Heart right ventricle (tissue), 16 donors: ENCODE results near the gene KIF3B. TPM values are rescaled to one million over a fixed set of nuclear protein-coding genes. Genes with fewer than 3 reads are reported as not detected.
"Not testable (repeated sequence)": the region's sequence is repeated elsewhere in the genome, so short reads cannot be mapped to it uniquely, and the experiment has no call there.

Experiments
- ATAC-seq, 8 donors: fragments of 200-7000 bp; cut with Tn5 transposase; one replicate each; pipeline ENCODE4 v1.9.1; 2020; ENCODE audit warnings: mild to moderate bottlenecking in 8 of 8, moderate library complexity in 8 of 8, moderate number of reproducible peaks in 1 of 8
- DNase-seq, 2 donors: peaks; one replicate each; pipeline ENCODE4 v3.0.0-alpha.2; 2020
- H3K27ac ChIP-seq, 10 donors: fragments of 200-600 bp; sonication (generic) in 2 of 10; one replicate each; pipeline versions ENCODE4 v1.5.0 to v1.8.0; 2020 to 2022; ENCODE audit warnings: mild to moderate bottlenecking in 3 of 10
- H3K27me3 ChIP-seq, 7 donors: fragments of 200-600 bp; one replicate each; pipeline ENCODE4 v1.8.0; 2021 to 2022; ENCODE audit warnings: mild to moderate bottlenecking in 2 of 7
- H3K36me3 ChIP-seq, 9 donors: fragments of 200-600 bp; sonication (generic) in 1 of 9; one replicate each; pipeline versions ENCODE4 v1.5.0 to v1.8.0; 2020 to 2022; ENCODE audit warnings: mild to moderate bottlenecking in 2 of 9
- H3K4me1 ChIP-seq, 9 donors: fragments of 200-600 bp; sonication (generic) in 1 of 9; one replicate each; pipeline versions ENCODE4 v1.5.0 to v1.8.0; 2020 to 2022; ENCODE audit warnings: mild to moderate bottlenecking in 4 of 9
- H3K4me3 ChIP-seq, 10 donors: fragments of 200-600 bp; sonication (generic) in 2 of 10; one replicate each; pipeline versions ENCODE4 v1.5.0 to v1.8.0; 2020 to 2022; ENCODE audit warnings: mild to moderate bottlenecking in 7 of 10, moderate library complexity in 2 of 10
- H3K9me3 ChIP-seq, 11 donors: fragments of 200-600 bp in 10 of 11; sonication (generic) in 2 of 11; one replicate each; pipeline versions ENCODE4 v1.5.0 to v1.8.0; 2013 to 2022; ENCODE audit warnings: mild to moderate bottlenecking in 2 of 11, control low read depth in 1 of 11, moderate library complexity in 1 of 11
- WGBS, 2 donors: extraction: QIAGEN DNeasy Blood & Tissue Kit; methylation state at CpG; one replicate each; pipeline ENCODE4 v1.1.7; 2013; ENCODE audit warnings: inconsistent platforms in 1 of 2; 5-methylcytosine and 5-hydroxymethylcytosine counted together
- intact Hi-C, 10 donors: fragments of 100-400 bp; cut with DNase I; formaldehyde crosslinking; loops; one replicate each; pipeline versions ENCODE4 v1.11.1 to v1.14.2; 2022
- polyA plus RNA-seq, 2 donors: library from polyadenylated mRNA; stranded (reverse); fragments of 200-250 nt; gene quantifications; one replicate each; pipeline ENCODE4 v1.2.3, GENCODE V29; 2013
- total RNA-seq, 10 donors: library from RNA; stranded (reverse); fragmentation: NEBNext Ultra II Directional in 3 of 10; extraction: Animal tissue kit (Norgen Biotek cat#: 25700) in 3 of 10; gene quantifications; one replicate each; pipeline versions ENCODE4 v1.2.1 to v1.2.4, GENCODE V29; 2021 to 2023
- TF ChIP-seq, protein P1 (sequence below), 9 donors: fragments of 200-600 bp; sonication (generic) in 2 of 9; IDR thresholded peaks; one replicate each; pipeline versions ENCODE4 v1.5.0 to v1.8.0; 2021 to 2022; ENCODE audit warnings: antibody characterized with exemption in 9 of 9, mild to moderate bottlenecking in 5 of 9, moderate library complexity in 1 of 9
- donor health status: Arrhythmogenic right ventricular cardiomyopathy.
- donor health status: ischemic (EF 13 %, LVEDD 7.1; RV severe dilation, severe dysfunction).
- donor health status: healthy with polysubstance abuse.
- donor health status: DM: no; HTN: yes; CAD: no.
- donor health status: DM: no; HTN: no; CAD: no.
- donor health status: ischemic (EF 25% LVEDD 6.9; RV normal size, moderate dysfunction).
- donor health status: ischemic (EF 25% LVEDD 5.7; RV mildly dilated, moderate dysfunction).
- donor health status: healthy.
- donor health status: DM: yes; HTN: yes; CAD: no.
- donor health status: Ischemic cardiomyopathy.
- donor health status: ischemic (EF 35%, LVEDD 5.7; RV mildly dilated, moderate dysfunction).
- donor health status: nonischemic (EF 11% LVEDD 7.7; RV severe dilation, severe dysfunction).
- donor health status: DM: yes; HTN: yes; CAD: no.
- donor health status: PGD.
- donor health status: ischemic (EF 29% LVEDD 5.4; RV normal size, mild dysfunction).
- donor health status: nonischemic (EF 23%, LVEDD 6.1; RV moderate dilation, normal function).

The KIF3B gene
- total and polyA plus RNA-seq, 12 donors, result 4.7 to 16.3 (median 11.1) TPM

DNA sequence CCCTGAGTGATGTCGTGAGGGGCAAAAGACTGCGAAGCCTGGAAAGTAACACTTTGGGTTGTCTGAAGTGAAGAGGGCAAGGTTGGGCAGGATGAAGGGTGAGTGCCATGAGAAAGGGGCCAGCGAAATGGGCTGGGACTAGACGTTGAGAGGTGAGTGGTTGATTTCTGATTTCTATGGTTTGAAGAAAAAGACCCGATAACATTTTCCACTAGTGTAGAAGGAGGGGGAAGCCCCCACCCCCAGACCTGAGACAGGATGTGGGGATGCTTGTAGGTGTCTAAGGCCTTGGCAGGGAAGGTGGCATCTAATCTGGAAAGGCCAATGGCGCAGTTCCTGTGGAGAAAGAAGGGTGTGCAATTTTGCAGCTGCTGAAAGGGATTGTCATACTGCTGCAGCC lies 25.3 kb upstream of the KIF3B start:
- no peak for DNase-seq
- Histone ChIP-seq H3K27ac (no peak overlapping the region), H3K4me1 (no peaks in the 10 kb centered on the region), H3K4me3 (no peak overlapping the region), H3K36me3 (no peaks in the 10 kb centered on the region), H3K27me3 (no peaks in the 10 kb centered on the region), H3K9me3 (peaks cover 0 to 6% (median 0%) of the 10 kb centered on the region in 11 donors)
- ATAC-seq, result no peak
- intact Hi-C loops, result no loop called here
- TF ChIP-seq, protein P1, sequence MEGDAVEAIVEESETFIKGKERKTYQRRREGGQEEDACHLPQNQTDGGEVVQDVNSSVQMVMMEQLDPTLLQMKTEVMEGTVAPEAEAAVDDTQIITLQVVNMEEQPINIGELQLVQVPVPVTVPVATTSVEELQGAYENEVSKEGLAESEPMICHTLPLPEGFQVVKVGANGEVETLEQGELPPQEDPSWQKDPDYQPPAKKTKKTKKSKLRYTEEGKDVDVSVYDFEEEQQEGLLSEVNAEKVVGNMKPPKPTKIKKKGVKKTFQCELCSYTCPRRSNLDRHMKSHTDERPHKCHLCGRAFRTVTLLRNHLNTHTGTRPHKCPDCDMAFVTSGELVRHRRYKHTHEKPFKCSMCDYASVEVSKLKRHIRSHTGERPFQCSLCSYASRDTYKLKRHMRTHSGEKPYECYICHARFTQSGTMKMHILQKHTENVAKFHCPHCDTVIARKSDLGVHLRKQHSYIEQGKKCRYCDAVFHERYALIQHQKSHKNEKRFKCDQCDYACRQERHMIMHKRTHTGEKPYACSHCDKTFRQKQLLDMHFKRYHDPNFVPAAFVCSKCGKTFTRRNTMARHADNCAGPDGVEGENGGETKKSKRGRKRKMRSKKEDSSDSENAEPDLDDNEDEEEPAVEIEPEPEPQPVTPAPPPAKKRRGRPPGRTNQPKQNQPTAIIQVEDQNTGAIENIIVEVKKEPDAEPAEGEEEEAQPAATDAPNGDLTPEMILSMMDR (IDR thresholded peaks at IDR 0.05), result no peak
- 90% methylated on average over 6 of the region's 6 CpGs for WGBS, 2 donors

DNA sequence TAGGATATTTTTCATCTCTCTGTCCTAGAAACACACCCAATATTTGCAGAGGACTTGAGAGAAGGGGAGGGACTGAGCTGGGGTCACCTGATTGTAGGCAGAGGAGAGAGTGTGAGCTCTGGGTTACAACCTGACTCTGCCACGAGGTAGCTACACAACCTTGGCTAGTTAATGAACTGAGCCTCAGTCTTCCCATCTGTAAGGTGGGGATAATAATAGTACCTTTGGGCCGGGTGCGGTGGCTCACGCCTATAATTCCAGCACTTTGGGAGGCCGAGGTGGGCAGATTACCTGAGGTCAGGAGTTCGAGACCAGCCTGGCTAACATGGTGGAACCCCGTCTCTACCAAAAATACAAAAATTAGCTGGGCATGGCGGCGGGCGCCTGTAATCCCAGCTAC lies 16.5 kb upstream of the KIF3B start:
- DNase-seq, H3K4me1 ChIP-seq, H3K36me3 ChIP-seq, H3K27ac ChIP-seq, intact Hi-C loops, ATAC-seq, H3K9me3 ChIP-seq, H3K27me3 ChIP-seq, H3K4me3 ChIP-seq: not testable (repeated sequence)
- WGBS, 2 donors, result 91 to 92% methylated on average over 10 of the region's 10 CpGs

DNA sequence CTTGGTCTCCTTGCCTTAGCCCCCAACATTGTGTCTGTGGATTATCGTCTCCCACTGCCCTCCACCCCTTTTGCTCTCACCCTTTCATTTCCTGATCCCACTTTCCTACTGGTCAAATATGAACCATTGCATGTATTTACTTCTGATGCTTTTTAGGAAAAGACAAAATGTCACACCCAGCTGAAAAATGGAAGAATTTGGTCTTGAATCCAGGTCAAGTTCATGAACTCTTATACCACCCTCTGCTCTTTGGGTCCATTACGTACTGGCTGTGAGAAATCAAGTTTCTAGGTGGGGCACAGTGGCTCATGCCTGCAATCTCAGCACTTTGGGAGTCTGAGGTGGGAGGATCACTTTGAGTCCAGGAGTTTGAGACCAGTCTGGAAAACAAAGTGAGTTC lies 15.8 kb upstream of the KIF3B start:
- Histone ChIP-seq H3K27ac (no peak overlapping the region), H3K4me3 (no peak overlapping the region), H3K27me3 (no peaks in the 10 kb centered on the region), H3K36me3 (no peaks in the 10 kb centered on the region), H3K4me1 (no peaks in the 10 kb centered on the region), H3K9me3 (no peaks in the 10 kb centered on the region)
- WGBS, 2 donors, result 78 to 93% methylated on average over 2 of the region's 2 CpGs
- no peak for DNase-seq
- ATAC-seq, result no peak
- intact Hi-C loops, result no loop called here
- TF ChIP-seq, protein P1 (IDR thresholded peaks at IDR 0.05), result no peak

DNA sequence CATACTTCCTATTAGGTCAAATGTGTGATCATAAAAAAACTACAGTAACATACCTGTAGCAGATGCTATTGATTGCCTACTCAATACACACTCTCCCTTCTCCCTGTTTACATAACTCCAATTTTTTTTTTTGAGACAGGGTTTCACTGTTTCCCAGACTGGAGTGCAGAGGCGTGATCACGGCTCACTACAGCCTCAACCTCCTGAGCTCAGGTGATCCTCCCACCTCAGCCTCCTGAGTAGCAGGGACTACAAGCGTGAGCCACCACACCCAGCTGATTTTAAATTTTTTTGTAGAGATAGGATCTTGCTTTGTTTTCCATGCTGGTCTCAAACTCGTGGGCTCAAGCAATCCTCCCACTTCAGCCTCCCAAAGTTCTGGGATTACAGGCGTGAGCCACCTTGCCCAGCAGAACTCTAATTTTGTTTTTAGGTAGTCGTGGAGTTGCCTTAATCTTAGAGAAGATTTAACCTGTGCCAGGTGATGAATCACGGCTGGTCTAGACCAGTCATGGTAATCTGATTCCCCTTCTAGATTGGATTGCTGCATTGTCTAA lies 14.0 kb upstream of the KIF3B start:
- intact Hi-C loops, result no loop called here
- ATAC-seq (no peak), DNase-seq (no peak)
- Histone ChIP-seq H3K4me3 (no peak overlapping the region), H3K27ac (no peak overlapping the region), H3K9me3 (no peaks in the 10 kb centered on the region), H3K4me1 (no peaks in the 10 kb centered on the region), H3K27me3 (no peaks in the 10 kb centered on the region), H3K36me3 (no peaks in the 10 kb centered on the region)
- TF ChIP-seq, protein P1 (IDR thresholded peaks at IDR 0.05), result no peak
- 77 to 79% methylated on average over 7 of the region's 7 CpGs for WGBS, 2 donors

DNA sequence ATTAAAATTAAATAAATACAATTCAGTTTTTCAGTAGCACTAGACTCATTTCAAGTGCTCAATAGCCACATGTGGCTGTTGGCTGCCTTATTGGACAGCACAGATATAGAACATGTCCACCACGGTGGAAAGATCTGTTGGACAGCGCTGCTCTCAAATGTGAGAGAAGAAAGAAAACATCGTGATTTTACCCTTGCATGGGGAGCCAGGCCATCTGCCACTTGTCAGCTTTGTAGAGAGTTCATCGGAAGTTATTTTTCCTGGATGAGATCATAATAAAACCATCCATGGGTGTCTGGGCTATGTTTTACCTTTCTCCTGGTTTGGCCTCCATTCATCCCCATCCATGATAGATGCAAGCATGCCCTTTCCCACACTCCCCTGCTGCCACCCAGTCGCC lies 5.8 kb upstream of the KIF3B start:
- Histone ChIP-seq H3K4me3 (no peak overlapping the region), H3K9me3 (peaks cover 0 to 4% (median 0%) of the 10 kb centered on the region in 11 donors), H3K36me3 (no peaks in the 10 kb centered on the region), H3K27ac (no peak overlapping the region), H3K27me3 (no peaks in the 10 kb centered on the region), H3K4me1 (peaks cover 0 to 4% (median 0%) of the 10 kb centered on the region in 9 donors)
- ATAC-seq (no peak), DNase-seq (no peak)
- TF ChIP-seq, protein P1 (IDR thresholded peaks at IDR 0.05), result no peak
- intact Hi-C loops, result loop anchor here in 1 of 10 donors (10.0 kb wide), 1 partner anchor 67 kb away; the partner anchor contains the start of genes PLAGL2 and POFUT1
- 57% methylated on average over 5 of the region's 5 CpGs for WGBS, 2 donors
